ENCODE data around the gene RAD54L. TPM values are rescaled to one million over a fixed set of nuclear protein-coding genes. Genes with fewer than 3 reads are reported as not detected.
"Not testable (repeated sequence)": the region's sequence is repeated elsewhere in the genome, so short reads cannot be mapped to it uniquely, and the experiment has no call there.

Gene RAD54L
- total RNA-seq, 4 donors from 2014 or later: 9.2 TPM; not detected in 3

DNA sequence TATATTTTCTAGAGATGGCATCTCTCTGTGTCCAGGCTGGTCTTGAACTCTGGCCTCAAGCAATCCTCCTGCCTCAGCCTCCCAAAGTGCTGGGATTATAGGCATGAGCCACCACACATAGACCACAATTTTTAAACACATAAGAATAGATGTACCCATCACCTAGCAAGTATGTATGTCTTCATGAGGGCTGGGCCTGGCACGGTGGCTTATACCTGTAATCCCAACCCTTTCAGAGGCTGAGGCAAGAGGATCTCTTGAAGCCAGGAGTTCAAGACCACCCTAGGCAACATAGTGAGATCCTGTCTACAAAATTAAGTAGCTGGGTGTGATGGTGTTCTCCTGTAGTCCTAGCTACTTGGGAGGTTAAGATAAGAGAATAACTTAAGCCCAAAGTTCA, 69.8 kb downstream of the RAD54L start:
- TF ChIP-seq EP300 (IDR thresholded peaks at IDR 0.05): no peak
- H3K4me3 ChIP-seq: no peak overlapping the region
- H3K27ac ChIP-seq: no peak overlapping the region
- H3K27me3 ChIP-seq: no peaks in the 10 kb centered on the region
- H3K9me3 ChIP-seq: no peaks in the 10 kb centered on the region
- H3K36me3 ChIP-seq: peaks cover 0 to 67% of the 10 kb centered on the region in 2 donors
- WGBS, 2 donors (ENCODE audit: low coverage in 1 of 2): no CpG with 5 or more reads among the region's 1 CpG
- no peak for ATAC-seq
- no peaks in the 10 kb centered on the region for H3K4me1 ChIP-seq

GRCh38 chr1:46319301-46319700, 71.7 kb downstream of the RAD54L start:
- H3K27ac ChIP-seq, H3K27me3 ChIP-seq, H3K4me3 ChIP-seq, ATAC-seq, H3K9me3 ChIP-seq, H3K4me1 ChIP-seq: not testable (repeated sequence)
- peaks cover 0 to 47% of the 10 kb centered on the region in 2 donors for H3K36me3 ChIP-seq
- WGBS, 2 donors (ENCODE audit: low coverage in 1 of 2): 88 to 95% methylated on average over 5 to 6 of the region's 6 CpGs

DNA sequence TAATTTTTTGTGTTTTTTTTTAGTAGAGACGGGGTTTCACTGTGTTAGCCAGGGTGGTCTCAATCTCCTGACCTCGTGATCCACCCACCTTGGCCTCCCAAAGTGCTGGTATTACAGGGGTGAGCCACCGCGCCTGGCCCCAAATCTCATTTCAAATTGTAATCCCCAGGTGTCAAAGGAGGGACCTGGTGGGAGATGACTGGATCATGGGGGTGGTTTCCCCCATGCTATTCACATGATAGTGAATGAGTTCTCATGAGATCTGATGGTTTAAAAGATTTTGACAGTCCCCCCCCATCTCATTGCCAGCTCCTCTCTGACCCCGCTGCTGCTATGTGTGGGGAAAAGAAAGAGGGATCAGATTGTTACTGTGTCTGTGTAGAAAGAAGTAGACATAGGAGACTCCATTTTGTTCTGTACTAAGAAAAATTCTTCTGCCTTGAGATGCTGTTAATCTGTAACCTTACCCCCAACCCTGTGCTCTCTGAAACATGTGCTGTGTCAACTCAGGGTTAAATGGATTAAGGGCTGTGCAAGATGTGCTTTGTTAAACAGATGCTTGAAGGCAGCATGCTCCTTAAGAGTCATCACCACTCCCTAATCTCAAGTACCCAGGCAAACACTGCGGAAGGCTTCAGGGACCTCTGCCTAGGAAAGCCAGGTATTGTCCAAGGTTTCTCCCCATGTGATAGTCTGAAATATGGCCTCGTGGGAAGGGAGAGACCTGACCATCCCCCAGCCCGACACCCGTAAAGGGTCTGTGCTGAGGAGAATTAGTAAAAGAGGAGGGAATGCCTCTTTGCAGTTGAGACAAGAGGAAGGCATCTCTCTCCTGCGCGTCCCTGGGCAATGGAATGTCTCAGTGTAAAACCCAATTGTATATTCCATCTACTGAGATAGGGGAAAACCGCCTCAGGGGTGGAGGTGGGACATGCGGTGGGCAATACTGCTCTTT, 72.7 kb downstream of the RAD54L start:
- not testable (repeated sequence) for H3K27ac ChIP-seq, H3K4me3 ChIP-seq, ATAC-seq, H3K27me3 ChIP-seq, H3K4me1 ChIP-seq, H3K9me3 ChIP-seq
- 0 to 65% methylated on average over 1 to 2 of the region's 13 CpGs for WGBS, 2 donors (ENCODE audit: low coverage in 1 of 2)
- peaks cover 0 to 38% of the 10 kb centered on the region in 2 donors for H3K36me3 ChIP-seq

DNA sequence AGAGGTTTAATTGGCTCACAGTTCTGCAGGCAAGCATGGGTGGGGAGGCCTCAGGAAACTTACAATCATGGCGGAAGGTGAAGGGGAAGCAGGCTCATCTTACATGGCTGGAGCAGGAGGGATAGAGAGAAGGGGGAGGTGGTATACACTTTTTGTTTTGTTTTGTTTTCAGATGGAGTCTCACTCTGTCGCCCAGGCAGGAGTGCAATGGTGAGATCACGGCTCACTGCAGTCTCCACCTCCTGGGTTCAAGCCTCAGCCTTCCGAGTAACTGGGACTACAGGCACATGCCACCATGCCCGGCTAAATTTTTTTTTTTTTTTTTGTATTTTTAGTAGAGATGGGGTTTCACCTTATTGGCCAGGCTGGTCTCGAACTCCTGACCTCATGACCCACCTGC, 74.6 kb downstream of the RAD54L start:
- not testable (repeated sequence) for H3K27me3 ChIP-seq, H3K9me3 ChIP-seq, H3K27ac ChIP-seq, ATAC-seq, H3K4me3 ChIP-seq, H3K4me1 ChIP-seq
- WGBS, 2 donors (ENCODE audit: low coverage in 1 of 2): 85 to 93% methylated on average over 4 to 6 of the region's 6 CpGs
- peaks cover 0 to 18% of the 10 kb centered on the region in 2 donors for H3K36me3 ChIP-seq

GRCh38 chr1:46325285-46326076, 77.9 kb downstream of the RAD54L start:
- not testable (repeated sequence) for H3K4me1 ChIP-seq, ATAC-seq, H3K27ac ChIP-seq, H3K36me3 ChIP-seq, H3K27me3 ChIP-seq, H3K4me3 ChIP-seq, H3K9me3 ChIP-seq
- 93 to 94% methylated on average over 9 of the region's 11 CpGs for WGBS, 2 donors (ENCODE audit: low coverage in 1 of 2)

Other genes with a start within 250 kb of the RAD54L start
- 10 to 100 TPM; 21.7 to 34.7 (median 28.2) TPM for gene PIK3R3, start 115.1 kb upstream of the RAD54L start, total RNA-seq
- 10 to 100 TPM in 1 of 4 donors, 1 to 10 TPM in 3; 1.0 to 11.0 (median 1.7) TPM for gene TSPAN1, start 72.7 kb upstream of the RAD54L start, total RNA-seq
- gene P3R3URF, start 71.3 kb upstream of the RAD54L start, total RNA-seq: not detected
- gene POMGNT1, start 49.3 kb upstream of the RAD54L start, total RNA-seq: 10 to 100 TPM; 31.0 to 50.4 (median 38.2) TPM
- gene LURAP1, start 44.4 kb upstream of the RAD54L start, total RNA-seq: 10 to 100 TPM in 2 of 4 donors, 1 to 10 TPM in 2; 6.7 to 16.2 (median 9.9) TPM
- 10 to 100 TPM; 55.6 to 77.9 (median 66.7) TPM for gene LRRC41, start 55.9 kb downstream of the RAD54L start, total RNA-seq
- 100 to 1,000 TPM; 202 to 421 (median 359) TPM for gene UQCRH, start 55.9 kb downstream of the RAD54L start, total RNA-seq
- 10 to 100 TPM; 11.4 to 24.5 (median 18.4) TPM for gene NSUN4, start 93.0 kb downstream of the RAD54L start, total RNA-seq
- gene FAAH, start 146.6 kb downstream of the RAD54L start, total RNA-seq: 1 to 10 TPM; 6.8 to 8.1 (median 7.4) TPM
- not detected for gene DMBX1, start 242.1 kb downstream of the RAD54L start, total RNA-seq